Duodenal mucosa (tissue), 2 donors: ENCODE measurements around the gene MSI2.

Experiments
- H3K27ac ChIP-seq: one replicate; pipeline ENCODE4 v1.7.0; 2013; ENCODE audit warnings: low read depth, low read length
- H3K27me3 ChIP-seq, 2 donors: one replicate each; pipeline ENCODE4 v1.7.0; 2013; ENCODE audit warnings: low read length in 2 of 2, control low read depth in 1 of 2; ENCODE audit not compliant: insufficient read depth in 2 of 2, control insufficient read depth in 1 of 2
- H3K36me3 ChIP-seq, 2 donors: one replicate each; pipeline ENCODE4 v1.7.0; 2013; ENCODE audit warnings: low read length in 2 of 2, control low read depth in 1 of 2; ENCODE audit not compliant: insufficient read depth in 2 of 2, control insufficient read depth in 1 of 2
- H3K4me1 ChIP-seq, 2 donors: one replicate each; pipeline ENCODE4 v1.7.0; 2013; ENCODE audit warnings: low read length in 2 of 2, control low read depth in 1 of 2; ENCODE audit not compliant: insufficient read depth in 2 of 2, control insufficient read depth in 1 of 2
- H3K4me3 ChIP-seq, 2 donors: one replicate each; pipeline ENCODE4 v1.7.0; 2013; ENCODE audit warnings: low read length in 2 of 2, low read depth in 1 of 2
- H3K9ac ChIP-seq, 2 donors: one replicate each; pipeline ENCODE4 v1.7.0; 2013; ENCODE audit warnings: low read length in 2 of 2, low read depth in 1 of 2
- H3K9me3 ChIP-seq, 2 donors: one replicate each; pipeline ENCODE4 v1.7.0; 2013; ENCODE audit warnings: low read length in 2 of 2, control low read depth in 1 of 2; ENCODE audit not compliant: control insufficient read depth in 1 of 2

Gene MSI2

DNA sequence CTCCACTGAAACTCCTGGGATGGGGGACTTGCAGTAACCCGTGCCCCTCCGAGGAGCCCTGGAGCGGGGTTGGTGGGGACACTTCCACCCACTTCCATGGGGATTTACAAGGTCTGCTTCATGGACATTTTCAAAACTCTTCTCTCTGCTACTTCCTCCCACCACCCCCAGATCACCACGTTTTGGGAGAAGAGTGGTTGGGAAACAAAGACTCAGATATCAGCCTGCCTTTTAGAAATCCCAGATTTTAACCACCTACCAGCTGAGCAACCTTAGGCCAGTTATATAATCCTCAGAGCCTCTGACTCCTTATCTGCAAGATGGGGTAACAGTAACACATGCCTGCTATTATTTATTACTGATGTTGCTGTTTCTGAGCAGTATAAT is 304.0 kb downstream of the MSI2 start:
- peaks cover 10 to 18% of the 10 kb centered on the region in 2 donors for H3K4me1 ChIP-seq
- H3K9ac ChIP-seq: no peak overlapping the region
- no peaks in the 10 kb centered on the region for H3K36me3 ChIP-seq
- no peaks in the 10 kb centered on the region for H3K9me3 ChIP-seq
- no peak overlapping the region for H3K27ac ChIP-seq
- H3K27me3 ChIP-seq: no peaks in the 10 kb centered on the region
- H3K4me3 ChIP-seq: no peak overlapping the region

- H3K4me3 ChIP-seq: no peak overlapping the region
- H3K27me3 ChIP-seq: no peaks in the 10 kb centered on the region
- peaks cover 10 to 18% of the 10 kb centered on the region in 2 donors for H3K4me1 ChIP-seq
- H3K9me3 ChIP-seq: no peaks in the 10 kb centered on the region
- no peaks in the 10 kb centered on the region for H3K36me3 ChIP-seq
- no peak overlapping the region for H3K9ac ChIP-seq
- no peak overlapping the region for H3K27ac ChIP-seq
Measured at GRCh38 chr17:57561072-57561861, 304.9 kb downstream of the MSI2 start.

GRCh38 chr17:57562184-57562698 is 305.9 kb downstream of the MSI2 start:
- Histone ChIP-seq H3K4me3 (no peak overlapping the region), H3K27me3 (no peaks in the 10 kb centered on the region), H3K9me3 (no peaks in the 10 kb centered on the region), H3K27ac (no peak overlapping the region), H3K36me3 (no peaks in the 10 kb centered on the region), H3K4me1 (peaks cover 10 to 18% of the 10 kb centered on the region in 2 donors), H3K9ac (no peak overlapping the region)

- Histone ChIP-seq H3K27me3 (no peaks in the 10 kb centered on the region), H3K36me3 (no peaks in the 10 kb centered on the region), H3K4me1 (peaks cover 10 to 12% of the 10 kb centered on the region in 2 donors), H3K27ac (no peak overlapping the region), H3K9me3 (no peaks in the 10 kb centered on the region), H3K4me3 (no peak overlapping the region), H3K9ac (no peak overlapping the region)
Measured at GRCh38 chr17:57563958-57564357, 307.6 kb downstream of the MSI2 start.

- no peak overlapping the region for H3K27ac ChIP-seq
- no peaks in the 10 kb centered on the region for H3K9me3 ChIP-seq
- H3K27me3 ChIP-seq: no peaks in the 10 kb centered on the region
- H3K4me1 ChIP-seq: peaks cover 10 to 12% of the 10 kb centered on the region in 2 donors
- no peak overlapping the region for H3K9ac ChIP-seq
- no peak overlapping the region for H3K4me3 ChIP-seq
- no peaks in the 10 kb centered on the region for H3K36me3 ChIP-seq
Measured at GRCh38 chr17:57565176-57565575, 308.9 kb downstream of the MSI2 start.

GRCh38 chr17:57566721-57567120 is 310.4 kb downstream of the MSI2 start:
- Histone ChIP-seq H3K27me3 (no peaks in the 10 kb centered on the region), H3K36me3 (no peaks in the 10 kb centered on the region), H3K4me3 (no peak overlapping the region), H3K4me1 (peaks cover 5 to 6% of the 10 kb centered on the region in 2 donors), H3K27ac (no peak overlapping the region), H3K9me3 (no peaks in the 10 kb centered on the region), H3K9ac (no peak overlapping the region)

GRCh38 chr17:57567251-57567650 is 310.9 kb downstream of the MSI2 start:
- peaks cover 4 to 5% of the 10 kb centered on the region in 2 donors for H3K4me1 ChIP-seq
- H3K36me3 ChIP-seq: no peaks in the 10 kb centered on the region
- H3K27me3 ChIP-seq: no peaks in the 10 kb centered on the region
- H3K27ac ChIP-seq: no peak overlapping the region
- H3K9me3 ChIP-seq: no peaks in the 10 kb centered on the region
- H3K4me3 ChIP-seq: no peak overlapping the region
- no peak overlapping the region for H3K9ac ChIP-seq

DNA sequence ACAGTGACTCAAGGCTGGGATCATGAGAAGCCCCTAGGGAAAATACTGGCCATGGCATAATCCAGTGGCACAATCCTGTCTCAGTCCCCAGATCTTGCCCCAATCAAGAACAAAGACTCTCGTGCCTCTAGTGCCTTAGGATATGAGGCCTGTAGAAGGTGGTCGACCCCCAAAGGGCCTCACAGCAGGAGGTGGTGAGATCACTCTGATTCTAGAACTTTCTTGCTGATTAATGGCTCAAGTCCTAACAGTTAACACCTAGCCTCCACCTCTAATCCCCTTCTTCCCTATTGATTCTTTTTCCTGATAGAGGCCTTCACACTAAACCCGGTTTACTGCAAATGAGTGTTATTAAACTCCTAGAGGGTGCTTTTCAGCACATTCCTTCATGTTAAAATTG is 312.0 kb downstream of the MSI2 start:
- no peaks in the 10 kb centered on the region for H3K27me3 ChIP-seq
- peaks cover 4 to 5% of the 10 kb centered on the region in 2 donors for H3K4me1 ChIP-seq
- H3K27ac ChIP-seq: no peak overlapping the region
- no peaks in the 10 kb centered on the region for H3K9me3 ChIP-seq
- H3K9ac ChIP-seq: no peak overlapping the region
- no peak overlapping the region for H3K4me3 ChIP-seq
- no peaks in the 10 kb centered on the region for H3K36me3 ChIP-seq

- peaks cover 4 to 5% of the 10 kb centered on the region in 2 donors for H3K4me1 ChIP-seq
- no peak overlapping the region for H3K27ac ChIP-seq
- no peak overlapping the region for H3K9ac ChIP-seq
- no peaks in the 10 kb centered on the region for H3K36me3 ChIP-seq
- no peaks in the 10 kb centered on the region for H3K27me3 ChIP-seq
- H3K4me3 ChIP-seq: no peak overlapping the region
- no peaks in the 10 kb centered on the region for H3K9me3 ChIP-seq
Measured at GRCh38 chr17:57569021-57569420, 312.7 kb downstream of the MSI2 start.

- Histone ChIP-seq H3K9me3 (no peaks in the 10 kb centered on the region), H3K4me1 (peaks cover 0 to 2% of the 10 kb centered on the region in 2 donors), H3K27me3 (no peaks in the 10 kb centered on the region)
Measured at GRCh38 chr17:57569853-57570252, 313.5 kb downstream of the MSI2 start.

More at GRCh38 chr17:57569853-57570252, 313.5 kb downstream of the MSI2 start:
- H3K9ac ChIP-seq: no peak overlapping the region
- no peak overlapping the region for H3K27ac ChIP-seq
- no peaks in the 10 kb centered on the region for H3K36me3 ChIP-seq
- H3K4me3 ChIP-seq: no peak overlapping the region
